ENCODE results near the gene ZNF766.
"Not testable (repeated sequence)": the region's sequence is repeated elsewhere in the genome, so short reads cannot be mapped to it uniquely, and the experiment has no call there.

ZNF766 gene
- 30.2 reads per million, percentile 56 among the genes with 10 or more reads in this experiment for total RNA-seq

GRCh38 chr19:52269338-52270261 is at the start of gene ZNF766:
Gene ZNF766 (plus strand): TSS chr19:52269587. CDS start chr19:52269614, 27 bp downstream.
- peak; percentile 95 for DNase-seq

- no peak for DNase-seq
Measured at GRCh38 chr19:52219611-52220010, 49.8 kb upstream of the ZNF766 start.

GRCh38 chr19:52221031-52221430 is 48.4 kb upstream of the ZNF766 start:
- DNase-seq = no peak

GRCh38 chr19:52221831-52222375 is 47.5 kb upstream of the ZNF766 start:
- DNase-seq = no peak

- no peak for DNase-seq
Measured at GRCh38 chr19:52224211-52224610, 45.2 kb upstream of the ZNF766 start.

- DNase-seq = no peak
Measured at GRCh38 chr19:52226652-52227051, 42.7 kb upstream of the ZNF766 start.

- no peak for DNase-seq
Measured at GRCh38 chr19:52227196-52227940, 42.0 kb upstream of the ZNF766 start.

- DNase-seq = no peak
Measured at GRCh38 chr19:52227980-52228379, 41.4 kb upstream of the ZNF766 start.

- no peak for DNase-seq
Measured at GRCh38 chr19:52229524-52229923, 39.9 kb upstream of the ZNF766 start.

GRCh38 chr19:52230685-52231084 is 38.7 kb upstream of the ZNF766 start:
- DNase-seq = no peak

GRCh38 chr19:52231154-52231910 is 38.1 kb upstream of the ZNF766 start:
- no peak for DNase-seq

GRCh38 chr19:52234406-52234805 is 35.0 kb upstream of the ZNF766 start:
- no peak for DNase-seq

- DNase-seq = no peak
Measured at GRCh38 chr19:52237197-52237596, 32.2 kb upstream of the ZNF766 start.

GRCh38 chr19:52237771-52238400 is 31.5 kb upstream of the ZNF766 start:
- DNase-seq = peak; percentile 34

GRCh38 chr19:52244021-52244420 is 25.4 kb upstream of the ZNF766 start:
- no peak for DNase-seq

GRCh38 chr19:52248241-52248640 is 21.1 kb upstream of the ZNF766 start:
- peak; percentile 55 for DNase-seq

GRCh38 chr19:52258426-52258825 is 11.0 kb upstream of the ZNF766 start:
- no peak for DNase-seq

- DNase-seq = not testable (repeated sequence)
Measured at GRCh38 chr19:52265556-52265955, 3.8 kb upstream of the ZNF766 start.

- no peak for DNase-seq
Measured at GRCh38 chr19:52270266-52270885, 989 bp downstream of the ZNF766 start.

GRCh38 chr19:52273301-52273700 is 3.9 kb downstream of the ZNF766 start:
- no peak for DNase-seq

- DNase-seq = no peak
Measured at GRCh38 chr19:52274191-52274590, 4.8 kb downstream of the ZNF766 start.

- no peak for DNase-seq
Measured at GRCh38 chr19:52275988-52276387, 6.6 kb downstream of the ZNF766 start.
